NCI-H526 treated with DMSO at 0.1 percent for 48 hours (cell line): ENCODE measurements around the gene TANK.
A peak's percentile ranks its signal among the peaks of the same experiment; 100 is the strongest.

ENCODE experiments used
- DNase-seq: peaks from one replicate; lab custom pipeline; 2025; lab: John Stamatoyannopoulos, UW

The TANK gene

DNA sequence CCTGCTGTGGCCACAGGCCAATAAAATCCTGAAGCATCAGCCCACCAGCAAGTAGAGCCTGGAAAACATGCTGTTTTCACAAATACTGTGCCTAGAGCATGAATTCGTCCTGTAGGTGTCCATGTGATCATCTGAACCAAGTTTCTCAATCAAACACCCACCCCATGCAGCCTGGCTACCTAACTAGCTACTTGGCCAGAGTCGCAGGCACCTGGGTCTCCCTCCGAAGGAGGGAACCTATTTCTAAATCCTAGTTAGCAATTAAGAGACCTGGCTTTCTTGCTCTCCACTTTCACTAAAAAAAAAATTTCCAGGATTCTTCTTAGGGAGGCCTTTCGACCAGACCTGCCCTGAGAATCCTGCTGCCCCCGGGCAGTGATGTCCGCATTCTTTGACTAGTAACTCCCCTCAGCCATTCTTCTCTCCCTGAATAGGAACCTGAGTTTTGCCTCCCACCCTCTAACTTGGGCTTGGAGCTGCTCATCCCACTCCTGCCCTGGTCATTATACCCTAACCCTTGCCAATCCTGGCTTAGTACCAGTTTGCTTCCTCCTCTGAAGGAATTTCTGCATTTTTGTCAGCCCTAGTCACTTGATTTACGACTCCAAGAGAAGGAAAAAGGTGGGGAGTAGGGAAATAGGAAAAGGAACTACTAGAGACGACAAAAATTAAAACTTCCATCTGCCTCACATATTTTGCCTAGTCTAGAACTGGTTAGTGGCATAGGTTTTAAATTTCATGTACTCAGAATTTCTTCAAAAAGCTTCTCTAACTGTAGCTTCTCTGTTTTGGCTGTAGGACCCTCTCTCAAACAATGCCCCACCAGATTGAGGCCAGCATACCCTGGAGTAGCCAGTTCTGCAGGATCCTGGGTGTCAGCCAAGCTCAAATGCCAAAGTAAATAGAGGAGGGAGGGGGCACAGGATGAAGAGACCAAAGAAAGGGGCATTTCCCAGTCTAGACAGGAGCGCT, 25.4 kb upstream of the TANK start:
- DNase-seq: no peak

DNA sequence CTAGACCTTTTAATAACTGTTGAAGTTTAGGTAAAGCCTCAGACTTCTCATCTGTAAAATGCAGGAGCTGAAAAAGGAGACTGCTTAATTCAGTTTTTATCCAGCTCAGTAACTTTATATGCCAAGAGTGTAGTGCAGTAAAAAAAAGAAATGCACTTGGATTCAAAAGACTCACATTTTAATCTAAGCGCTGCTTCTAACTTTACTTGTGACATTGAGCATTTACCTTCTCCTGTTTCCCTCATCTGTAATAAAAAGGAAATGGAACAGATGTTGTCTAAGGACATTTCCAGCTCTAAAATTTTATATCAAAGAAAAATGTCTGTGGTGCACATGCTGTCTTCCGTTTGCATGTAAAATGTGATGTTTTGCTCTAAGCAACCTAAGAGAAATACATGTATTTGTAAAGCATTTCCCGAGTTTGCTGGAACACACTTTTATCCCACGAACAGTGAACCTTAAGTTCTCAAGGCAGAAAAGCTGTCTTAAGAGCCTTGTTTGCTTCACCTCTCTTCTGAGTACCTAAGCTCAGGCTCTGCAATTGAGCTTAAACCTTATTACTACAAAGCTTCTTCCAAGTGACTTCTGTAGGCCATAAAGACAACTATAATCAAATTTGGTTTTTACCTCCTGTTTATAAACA, 24.2 kb upstream of the TANK start:
- no peak for DNase-seq

DNA sequence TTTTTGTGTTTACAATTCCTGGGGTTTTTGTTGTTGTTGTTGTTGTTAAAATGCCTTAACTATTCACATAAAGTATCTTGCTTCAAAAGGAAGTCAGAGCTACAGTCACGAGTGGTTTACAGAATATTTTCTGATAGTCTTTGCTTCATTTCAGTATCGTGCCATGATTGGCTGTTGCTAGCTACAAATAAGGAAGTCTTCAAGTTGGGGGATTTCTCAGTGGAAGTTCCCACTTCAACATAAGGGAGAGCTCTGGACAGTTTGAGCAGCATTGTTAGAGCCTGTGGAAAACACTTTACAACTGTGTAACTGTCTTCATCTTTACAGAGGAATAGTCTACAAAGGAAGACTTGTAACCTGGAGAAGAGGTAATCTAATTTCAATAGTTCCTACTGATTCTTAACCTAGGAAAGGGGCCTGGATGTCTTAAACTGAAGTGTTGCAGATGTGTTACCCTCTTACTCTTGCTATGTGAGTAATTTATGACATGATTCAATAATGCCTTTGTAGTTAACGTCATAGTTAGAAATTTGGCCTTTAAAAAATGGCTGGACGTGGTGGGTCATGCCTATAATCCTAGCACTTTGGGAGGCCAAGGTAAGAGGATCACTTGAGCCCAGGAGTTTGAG, 23.4 kb upstream of the TANK start:
- DNase-seq: no peak

DNA sequence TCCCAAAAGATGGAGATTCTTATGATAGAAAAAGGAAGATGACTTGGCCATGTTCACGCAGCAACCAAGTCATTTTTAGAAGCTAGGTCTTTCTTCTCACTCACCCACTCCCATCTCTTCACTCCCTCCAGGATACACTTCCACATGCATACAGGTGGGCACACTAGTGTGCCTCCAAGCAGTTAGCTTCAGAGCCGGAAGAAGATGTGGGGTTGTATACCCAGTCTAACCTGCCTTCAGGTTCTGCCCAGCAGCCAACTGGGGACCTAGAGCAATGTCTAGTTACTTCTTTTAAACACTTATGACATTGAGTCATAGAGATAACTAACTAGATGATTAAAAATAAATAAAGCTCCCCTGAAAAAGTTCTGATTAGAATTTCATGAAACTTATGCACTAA, 21.8 kb upstream of the TANK start:
- DNase-seq: no peak

DNA sequence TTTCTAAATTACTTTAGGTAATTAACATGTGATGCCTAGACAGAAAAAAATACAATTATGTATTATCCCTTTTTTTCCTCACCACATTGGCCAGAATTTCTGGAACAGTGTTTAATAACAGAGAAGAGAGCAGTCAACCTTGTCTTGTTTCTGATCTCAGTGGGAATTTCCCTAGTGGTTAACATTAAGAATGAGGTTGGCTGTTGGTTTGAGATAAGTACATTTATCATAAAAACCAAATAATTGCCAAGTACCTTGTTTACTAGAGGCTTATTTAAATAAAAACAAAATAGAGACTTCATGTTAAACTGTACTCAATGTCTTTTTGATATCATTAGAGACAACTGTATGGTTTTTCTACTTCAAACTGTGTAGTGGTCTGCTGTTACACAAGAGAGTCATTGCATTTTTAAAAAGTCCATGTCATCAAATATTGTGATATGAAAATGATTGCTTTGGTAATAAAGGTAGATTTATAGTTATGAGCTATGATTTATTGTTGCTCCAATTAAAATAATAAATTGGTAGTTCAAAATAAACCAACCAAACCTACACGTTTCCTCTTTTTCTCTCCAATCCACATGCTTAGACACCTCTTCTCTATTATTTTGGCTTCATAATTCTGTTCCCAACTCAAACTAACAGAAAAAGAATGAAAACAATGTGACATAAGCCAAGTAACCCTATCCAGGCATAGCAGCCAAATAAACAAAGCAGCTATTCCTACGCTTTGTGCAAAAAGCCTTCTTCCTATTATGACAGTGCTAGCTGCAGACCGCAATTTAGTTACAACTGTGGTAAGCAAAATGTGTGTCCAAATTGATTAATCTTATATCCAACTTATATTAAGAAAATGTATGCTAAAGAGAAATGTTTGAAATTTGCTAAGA, 20.9 kb upstream of the TANK start:
- peak; percentile 42 for DNase-seq

DNA sequence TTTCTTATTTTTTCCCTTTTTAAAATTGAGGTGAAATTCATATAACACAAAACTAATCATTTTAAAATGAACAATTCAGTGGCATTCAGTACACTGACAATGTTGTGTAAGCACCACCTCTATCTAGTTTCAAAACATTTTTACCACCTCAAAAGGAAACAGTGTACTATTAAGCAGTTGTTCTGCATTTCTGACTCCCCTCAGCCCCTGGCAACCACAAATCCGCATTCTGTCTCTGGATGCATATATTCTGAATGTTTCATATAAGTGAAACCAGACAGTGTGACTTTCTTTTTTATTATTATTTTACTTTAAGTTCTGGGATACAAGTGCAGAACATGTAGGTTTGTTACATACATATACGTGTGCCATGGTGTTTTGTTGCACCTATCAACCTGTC, 19.2 kb upstream of the TANK start:
- DNase-seq: no peak

DNA sequence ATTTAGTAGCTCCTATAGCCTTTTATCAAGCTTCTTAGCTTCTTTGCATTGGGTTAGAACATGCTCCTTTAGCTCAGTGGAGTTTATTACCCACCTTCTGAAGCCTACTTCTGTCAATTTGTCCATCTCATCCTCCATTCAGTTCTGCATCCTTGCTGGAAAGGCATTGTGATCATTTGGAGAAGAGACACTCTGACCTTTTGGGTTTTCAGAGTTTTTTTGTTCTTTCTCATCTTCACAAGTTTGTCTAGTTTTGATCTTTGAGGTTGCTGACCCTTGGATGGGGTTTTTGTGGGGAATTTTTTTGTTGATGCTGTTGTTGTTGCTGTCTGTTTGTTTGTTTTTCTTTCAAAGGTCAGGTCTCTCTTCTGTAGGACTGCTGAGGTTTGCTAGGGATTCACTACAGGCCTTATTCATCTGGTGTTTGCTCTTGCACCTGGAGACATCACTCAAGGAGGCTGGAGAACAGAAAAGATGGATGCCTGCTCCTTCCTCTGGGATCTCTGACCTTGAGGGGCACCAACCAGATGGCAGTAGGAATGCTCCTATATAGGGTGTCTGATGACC, 13.9 kb upstream of the TANK start:
- no peak for DNase-seq

DNA sequence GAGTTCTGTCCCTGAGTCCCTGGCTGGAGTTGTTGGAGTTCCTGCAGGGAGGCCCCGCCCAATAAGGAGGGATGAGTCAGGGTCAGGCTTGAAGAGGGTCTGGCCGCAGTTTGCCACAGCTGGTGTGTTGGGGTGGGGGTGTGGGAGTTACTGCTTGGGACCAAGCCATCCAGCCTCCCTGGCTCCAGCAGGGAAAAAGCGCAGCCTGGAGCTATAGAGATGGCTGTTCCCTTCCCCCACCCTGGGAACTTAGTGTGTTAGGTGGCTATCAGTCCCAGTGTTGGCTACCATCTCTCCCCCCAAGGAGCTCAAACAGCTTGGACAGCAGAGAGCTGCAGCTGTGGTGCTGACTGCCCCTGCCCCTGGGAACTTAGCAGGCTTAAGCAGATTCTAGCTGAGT, 13.2 kb upstream of the TANK start:
- no peak for DNase-seq

DNA sequence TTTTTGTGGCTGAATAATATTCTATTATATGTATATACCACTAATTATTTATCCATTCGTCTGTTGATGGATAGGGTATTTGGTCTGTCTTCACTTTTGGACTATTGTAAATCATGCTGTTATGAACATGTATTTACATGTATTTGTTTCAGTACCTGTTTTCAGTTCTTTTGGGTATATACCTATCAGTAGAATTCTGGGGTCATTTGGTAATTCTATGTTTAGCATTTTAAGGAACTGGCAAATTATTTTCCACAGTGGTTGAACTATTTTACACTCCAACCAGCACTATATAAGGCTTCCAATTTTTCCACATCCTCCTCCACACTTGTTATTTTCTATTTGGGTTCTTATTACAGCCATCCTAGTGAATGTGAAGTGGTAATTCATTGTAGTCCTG, 12.4 kb upstream of the TANK start:
- DNase-seq: no peak

DNA sequence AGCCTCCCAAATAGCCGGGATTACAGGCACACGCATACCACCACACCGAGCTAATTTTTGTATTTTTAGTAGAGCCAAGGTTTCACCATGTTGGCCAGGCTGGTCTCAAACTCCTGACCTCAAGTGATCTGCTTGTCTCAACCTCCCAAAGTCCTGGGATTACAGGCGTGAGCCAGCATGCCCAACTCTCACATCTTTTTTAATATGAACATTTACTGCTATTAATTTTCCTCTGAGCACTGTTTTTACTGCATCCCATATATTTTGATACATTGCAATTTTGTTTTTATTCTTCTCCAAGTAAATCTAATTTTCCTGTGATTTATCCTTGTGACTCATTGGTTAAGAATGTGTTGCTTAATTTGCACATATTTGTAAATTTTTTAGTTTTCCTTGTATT, 9.5 kb upstream of the TANK start:
- DNase-seq: no peak

DNA sequence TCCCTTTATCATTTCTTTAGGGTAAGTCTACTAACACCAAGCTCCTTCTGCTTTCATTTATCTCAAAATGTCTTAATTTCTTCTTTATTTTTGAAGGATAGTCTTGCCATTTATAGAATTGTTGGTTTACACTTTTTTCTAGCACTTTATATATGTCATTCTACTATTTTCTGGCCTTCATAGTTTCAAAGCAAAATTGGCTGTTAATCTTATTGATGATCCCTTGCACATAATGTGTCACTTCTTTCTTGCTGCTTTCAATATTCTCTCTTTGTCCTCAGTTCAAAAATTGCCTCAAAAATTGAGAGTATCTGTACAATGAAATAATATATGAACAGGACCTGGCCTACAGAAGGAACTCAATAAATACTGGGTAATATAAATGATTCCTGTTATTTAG, 7.9 kb upstream of the TANK start:
- DNase-seq: no peak

DNA sequence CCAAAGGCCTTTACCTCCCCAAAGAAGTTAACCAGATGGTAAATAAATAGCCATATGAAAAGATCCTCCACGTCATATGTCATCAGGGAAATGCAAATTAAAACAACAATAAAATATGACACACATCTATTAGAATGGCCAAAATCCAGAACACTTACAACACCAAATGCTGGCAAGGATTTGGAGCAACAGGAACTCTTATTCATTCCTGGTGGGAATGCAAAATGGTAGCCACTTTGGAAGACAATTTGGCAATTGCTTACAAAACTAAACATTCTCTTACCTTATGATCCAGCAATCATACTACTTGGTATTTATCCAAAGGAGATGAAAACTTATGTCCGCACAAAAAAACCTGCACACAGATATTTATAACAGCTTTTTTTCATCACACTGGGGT, 1.3 kb upstream of the TANK start:
- no peak for DNase-seq

DNA sequence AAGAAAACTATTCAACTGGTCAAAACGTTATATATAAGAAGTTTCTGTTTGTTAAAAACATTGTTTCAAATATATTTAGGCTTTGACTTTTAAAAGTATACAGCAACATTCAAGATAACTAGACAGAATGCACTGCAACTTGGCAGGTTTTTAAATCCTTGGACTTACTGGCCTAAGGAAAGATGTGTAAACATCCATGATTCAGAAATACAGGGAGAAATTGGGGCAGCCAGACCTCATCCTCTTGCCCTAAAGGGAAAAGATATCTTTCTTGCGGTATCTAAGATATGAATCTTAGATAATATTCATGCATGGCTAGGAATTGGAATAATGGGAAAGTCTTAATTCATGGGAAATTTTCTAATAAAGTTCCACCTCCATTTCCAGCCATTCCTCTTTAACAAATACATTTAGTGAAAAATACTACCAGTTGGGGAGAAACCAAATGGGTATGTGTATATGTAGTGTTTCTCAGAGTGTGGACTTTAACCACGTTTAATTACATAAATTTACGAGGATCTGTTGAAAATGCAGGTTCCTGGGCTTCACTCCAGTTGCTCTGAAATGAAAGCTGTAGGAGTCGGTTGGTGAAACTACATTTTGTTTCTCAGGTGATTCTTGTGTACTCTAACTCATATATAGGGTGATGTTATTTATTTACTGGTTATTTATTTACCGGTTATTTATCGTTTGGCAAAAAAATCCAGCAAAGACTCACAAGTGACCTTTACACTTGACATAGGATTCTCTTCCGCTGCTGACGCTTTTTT, 587 bp upstream of the TANK start:
- DNase-seq: no peak

DNA sequence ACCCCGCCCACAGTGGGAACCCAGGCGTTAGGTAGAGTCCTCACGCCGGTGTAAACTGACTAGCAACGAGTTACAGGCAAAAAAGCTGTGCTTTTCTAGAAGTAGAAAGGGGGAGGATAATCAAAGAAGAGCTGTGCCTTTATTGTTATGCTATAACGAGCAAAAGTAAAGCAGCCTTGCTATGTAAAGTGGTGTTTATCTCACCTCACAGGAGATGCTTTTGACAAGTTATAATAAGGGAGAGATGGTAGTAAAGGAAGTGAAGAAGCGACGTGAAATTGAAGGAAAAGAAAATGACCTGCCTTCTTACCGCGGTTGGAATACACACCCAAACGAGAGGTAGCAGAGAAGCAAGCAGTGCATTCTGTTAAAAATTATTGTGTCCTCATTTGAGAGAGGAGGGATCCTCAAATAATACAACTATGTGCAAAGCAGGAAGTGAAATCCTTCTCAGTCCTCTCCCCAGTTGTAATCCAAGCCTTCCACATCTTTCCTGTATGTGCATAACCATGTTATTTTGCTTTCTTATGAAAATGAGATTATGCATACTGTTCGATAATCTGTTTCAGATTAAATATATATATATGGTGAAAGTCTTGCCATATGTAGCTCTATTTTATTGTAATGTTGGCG, 962 bp downstream of the TANK start:
- DNase-seq: no peak

DNA sequence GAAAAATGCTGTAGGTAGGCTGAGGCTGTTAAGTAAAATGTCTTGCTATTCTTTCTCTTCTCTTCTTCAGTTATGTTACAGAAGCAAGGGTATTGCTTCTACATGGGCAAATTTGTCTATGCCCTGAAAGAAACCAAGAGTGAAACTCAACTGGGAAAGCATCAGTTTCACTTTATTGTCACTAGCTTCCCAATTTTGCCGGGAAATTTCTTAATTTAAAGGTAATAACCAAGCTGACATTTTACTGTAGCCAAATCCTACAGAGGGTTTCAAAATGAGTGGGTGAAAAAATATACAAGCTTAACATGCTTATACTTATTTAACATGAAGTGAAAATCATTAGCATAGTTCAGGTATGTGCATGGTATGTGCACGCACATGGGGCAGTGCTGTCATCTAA, 3.2 kb downstream of the TANK start:
- no peak for DNase-seq

DNA sequence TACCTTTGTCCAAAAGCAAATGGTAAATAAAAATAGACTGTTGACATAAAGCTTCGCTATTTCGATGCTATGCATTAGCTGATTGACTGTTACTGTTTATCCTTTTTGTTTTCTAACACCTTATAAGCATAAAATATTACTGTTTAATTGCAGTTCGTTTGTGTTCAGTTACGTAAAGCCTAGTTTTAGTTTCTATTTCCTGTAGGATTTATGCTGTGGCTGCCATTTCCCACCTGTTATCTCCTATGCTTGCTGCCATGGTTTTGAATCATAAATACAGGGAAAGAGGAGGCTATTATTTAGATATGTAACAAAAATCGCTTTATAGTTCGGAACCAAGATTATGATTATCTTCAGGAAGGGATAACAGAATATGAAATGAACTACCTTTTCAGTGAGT, 3.9 kb downstream of the TANK start:
- DNase-seq: no peak

DNA sequence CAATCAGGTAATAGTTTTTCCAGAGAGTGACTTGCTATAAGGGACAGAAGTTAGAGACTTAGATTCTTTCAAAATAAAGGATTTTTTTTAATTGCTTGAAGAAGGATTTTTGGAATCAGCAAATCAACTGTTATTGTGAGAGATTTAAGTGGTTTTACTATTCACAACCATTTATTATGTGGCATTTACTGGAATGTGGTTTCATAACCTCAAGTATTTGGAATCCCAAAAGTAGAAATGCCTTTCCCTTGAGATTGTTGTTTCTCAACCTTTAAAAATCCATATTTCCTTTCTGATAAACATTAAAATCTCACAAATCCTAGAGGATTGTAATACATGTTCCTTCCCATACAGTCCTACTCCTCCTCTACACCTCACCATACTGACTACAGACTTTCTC, 5.0 kb downstream of the TANK start:
- no peak for DNase-seq

DNA sequence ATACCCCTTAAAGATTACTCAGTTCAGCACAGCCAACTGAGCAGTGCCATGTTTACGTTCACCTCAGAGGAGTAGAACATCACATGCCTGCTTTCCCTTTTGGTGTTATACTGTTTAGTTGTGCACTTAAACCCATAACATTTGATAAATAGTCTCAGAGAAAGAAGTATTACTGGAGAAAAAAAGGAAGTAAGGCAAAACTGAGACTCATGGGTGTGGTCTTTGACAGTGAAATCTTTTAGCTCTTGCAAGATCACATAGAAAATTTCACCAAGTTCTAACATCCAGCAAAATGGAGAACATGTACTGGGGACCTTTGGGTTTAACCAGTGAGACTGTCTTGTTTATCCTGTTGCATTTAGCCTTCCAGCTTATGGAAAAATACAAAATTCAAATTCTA, 5.6 kb downstream of the TANK start:
- no peak for DNase-seq

DNA sequence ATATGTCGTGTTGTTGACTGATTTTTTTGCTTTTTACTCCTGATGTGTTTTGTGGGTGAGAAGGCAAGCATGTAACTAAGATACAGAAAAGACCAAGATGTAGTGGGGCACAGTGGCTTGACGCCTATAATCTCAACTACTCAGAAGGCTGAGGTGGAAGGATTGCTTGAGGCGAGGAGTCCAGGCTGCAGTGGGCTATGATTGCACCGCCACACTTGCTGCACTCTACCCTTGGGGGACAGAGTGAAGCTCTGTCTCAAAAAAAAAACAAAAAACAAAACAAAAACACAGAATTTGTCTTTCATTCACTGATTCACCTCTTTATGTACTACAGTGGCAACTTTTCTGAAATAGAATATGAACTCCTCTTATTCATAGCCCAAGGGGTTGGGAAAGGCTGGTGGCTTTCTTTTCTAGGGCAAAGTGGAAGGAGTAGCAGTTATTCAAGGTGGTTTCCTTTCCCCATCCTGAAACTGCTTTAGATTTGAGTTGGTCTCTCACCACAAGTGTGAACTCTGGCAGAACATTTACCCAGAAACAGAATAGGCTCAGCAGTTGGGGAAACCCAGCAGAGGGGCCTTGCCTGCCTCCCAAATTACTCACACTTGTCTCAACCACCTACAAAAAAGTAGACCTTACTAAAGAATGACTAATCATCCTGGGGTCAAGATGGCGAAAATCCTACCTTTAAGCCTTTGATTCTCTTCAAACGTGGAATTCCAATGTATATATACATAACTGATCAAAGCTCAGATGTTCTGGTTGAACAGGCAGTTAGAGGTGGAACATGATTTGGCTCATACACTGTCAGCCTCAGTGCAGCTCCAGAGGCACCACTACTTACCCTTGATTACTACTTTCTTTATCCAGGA, 6.5 kb downstream of the TANK start:
- no peak for DNase-seq

DNA sequence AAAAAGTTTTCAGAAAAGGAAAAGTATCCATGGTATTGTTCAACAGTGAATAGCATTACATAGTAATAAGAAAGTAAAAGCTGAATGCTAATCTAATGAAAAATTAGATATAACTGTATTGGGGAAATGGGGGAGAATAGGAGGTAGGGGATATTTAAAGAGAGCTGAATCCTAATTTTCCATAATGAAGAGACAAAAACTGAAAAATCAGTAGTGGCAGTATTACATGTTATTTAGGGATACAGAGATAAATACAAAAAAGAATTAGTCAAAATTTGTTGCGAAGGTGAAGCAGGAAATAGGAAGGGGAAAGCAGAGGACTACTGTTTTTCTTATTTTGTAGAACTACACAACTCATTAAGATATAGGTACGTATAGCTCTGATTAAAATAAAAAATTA, 9.1 kb downstream of the TANK start:
- DNase-seq: no peak
